GM18520 (cell line): ENCODE measurements around the gene GRB14.
"Not testable (repeated sequence)": the region's sequence is repeated elsewhere in the genome, so short reads cannot be mapped to it uniquely, and the experiment has no call there.

Experiments used
- ATAC-seq: cut with Tn5 transposase; IDR thresholded peaks from one replicate; pipeline ENCODE4 v1.9.1; 2021; ENCODE audit not compliant: unreplicated experiment

The GRB14 gene

GRCh38 chr2:164620873-164621763 lies at the start of gene GRB14:
Gene GRB14, minus strand, starts transcription at chr2:164621482. Its CDS starts 173 bp downstream, at chr2:164621309.
- ATAC-seq: no peak

GRCh38 chr2:164669291-164669690 lies 48.0 kb upstream of the GRB14 start:
- ATAC-seq: no peak

GRCh38 chr2:164667566-164667965 lies 46.3 kb upstream of the GRB14 start:
- ATAC-seq: no peak

DNA sequence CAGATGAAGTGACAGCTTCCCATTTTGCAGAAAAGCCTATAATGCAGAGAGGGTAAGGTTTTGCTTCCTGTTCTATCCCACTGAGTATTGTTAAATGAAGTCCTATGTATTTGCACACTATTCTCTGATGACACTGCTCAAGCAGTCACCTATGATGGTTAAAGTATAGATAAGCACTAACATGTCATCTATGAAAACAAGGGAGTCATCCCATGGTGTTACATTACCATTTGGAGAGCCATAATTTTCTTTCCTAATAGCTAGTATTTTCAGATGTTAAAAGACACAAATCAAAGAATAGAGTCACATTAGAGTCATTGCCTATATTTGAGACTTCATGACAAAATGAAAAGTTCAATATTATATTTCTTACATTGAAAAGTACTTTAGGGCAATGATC lies 42.8 kb upstream of the GRB14 start:
- no peak for ATAC-seq

DNA sequence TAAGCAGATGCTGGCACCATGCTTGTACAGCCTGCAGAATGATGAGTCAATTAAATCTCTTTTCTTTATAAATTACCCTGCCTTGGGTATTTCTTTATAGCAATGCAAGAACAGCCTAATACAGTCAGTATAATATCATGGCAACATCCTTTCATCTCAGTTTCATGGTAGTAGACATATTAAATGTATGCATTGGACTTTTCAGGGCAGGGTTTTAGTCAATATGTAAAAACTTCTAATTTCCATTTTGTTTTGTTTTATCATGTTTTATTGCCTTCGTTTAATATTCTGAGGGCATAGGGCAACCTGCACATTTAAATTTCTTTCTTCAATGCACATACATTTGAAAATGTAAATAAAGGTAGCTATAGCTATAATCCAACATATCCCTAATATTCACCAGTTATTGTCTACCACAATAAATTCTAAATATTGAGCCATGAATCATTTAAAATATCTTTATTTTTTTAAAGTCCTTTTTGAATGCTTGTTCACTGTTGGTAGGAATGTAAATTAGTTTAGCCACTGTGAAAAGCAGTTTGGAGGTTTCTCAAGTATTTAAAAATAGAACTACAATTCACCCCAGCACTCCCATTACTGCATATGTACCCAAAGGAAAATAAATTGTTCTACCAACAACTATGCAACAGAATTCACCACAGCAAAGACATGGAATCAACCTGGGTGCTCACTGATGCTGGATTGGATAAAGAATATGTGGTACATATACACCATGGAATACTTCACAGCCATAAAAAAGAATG lies 41.8 kb upstream of the GRB14 start:
- ATAC-seq: no peak

- no peak for ATAC-seq
These were observed 40.8 kb upstream of the GRB14 start for GRCh38 chr2:164662066-164662465.

DNA sequence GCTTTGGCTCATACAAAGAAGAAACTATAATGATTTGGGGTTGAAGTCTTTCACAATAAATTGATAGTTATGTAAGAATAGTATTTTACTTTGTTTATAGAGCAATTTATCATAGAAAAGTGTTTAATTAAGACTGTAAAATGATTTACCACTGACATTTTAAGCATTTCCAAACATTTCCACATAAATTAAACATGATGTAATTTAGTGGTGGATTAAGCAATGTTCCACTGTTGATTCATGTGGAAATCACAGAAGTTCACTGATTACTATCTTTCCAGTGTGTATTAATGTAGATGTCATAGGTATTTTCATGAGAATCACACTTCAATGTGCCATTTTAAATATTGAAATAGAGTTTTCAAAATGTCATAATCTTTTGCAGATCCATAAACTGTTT lies 40.1 kb upstream of the GRB14 start:
- no peak for ATAC-seq

DNA sequence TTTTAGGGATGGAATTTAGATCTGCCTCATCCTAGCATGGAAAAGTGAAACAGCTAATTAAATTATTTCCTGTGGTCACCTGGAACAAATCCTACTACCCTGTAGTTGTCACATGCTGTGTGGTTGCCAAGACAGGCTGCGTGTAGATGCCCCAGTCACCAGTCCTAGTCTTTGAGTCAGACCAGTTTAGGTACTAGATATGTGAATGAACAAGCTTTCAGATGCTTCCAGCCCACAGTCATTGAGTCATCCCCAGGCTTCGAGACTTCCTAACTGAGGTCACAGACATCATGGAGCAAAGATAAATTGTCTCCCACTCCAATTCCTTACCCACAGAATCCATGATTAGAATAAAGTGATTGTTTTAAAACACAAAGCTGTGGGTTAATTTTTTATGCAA lies 35.8 kb upstream of the GRB14 start:
- ATAC-seq: no peak

- ATAC-seq: no peak
These were observed 34.5 kb upstream of the GRB14 start for GRCh38 chr2:164655750-164656149.

DNA sequence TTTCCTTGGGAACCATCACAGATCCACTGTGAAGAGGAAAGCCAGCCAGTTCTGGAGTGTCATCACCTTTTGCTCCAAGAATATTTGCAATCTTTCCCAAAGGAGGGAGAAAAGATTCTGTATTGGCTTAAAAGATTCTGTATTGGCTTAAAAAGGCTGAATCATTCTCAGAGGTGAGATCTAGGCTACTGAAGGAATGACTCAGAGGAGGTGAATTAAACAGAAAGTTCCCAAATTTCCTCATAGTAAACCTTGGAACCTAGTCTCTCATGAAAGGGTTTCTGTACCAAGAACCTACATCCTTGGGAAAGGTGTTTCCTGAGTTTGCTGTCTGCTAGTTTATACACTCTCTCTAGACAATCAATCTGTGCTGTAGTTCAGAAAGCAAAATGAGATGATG lies 34.1 kb upstream of the GRB14 start:
- ATAC-seq: no peak

GRCh38 chr2:164651361-164651760 lies 30.1 kb upstream of the GRB14 start:
- ATAC-seq: no peak

DNA sequence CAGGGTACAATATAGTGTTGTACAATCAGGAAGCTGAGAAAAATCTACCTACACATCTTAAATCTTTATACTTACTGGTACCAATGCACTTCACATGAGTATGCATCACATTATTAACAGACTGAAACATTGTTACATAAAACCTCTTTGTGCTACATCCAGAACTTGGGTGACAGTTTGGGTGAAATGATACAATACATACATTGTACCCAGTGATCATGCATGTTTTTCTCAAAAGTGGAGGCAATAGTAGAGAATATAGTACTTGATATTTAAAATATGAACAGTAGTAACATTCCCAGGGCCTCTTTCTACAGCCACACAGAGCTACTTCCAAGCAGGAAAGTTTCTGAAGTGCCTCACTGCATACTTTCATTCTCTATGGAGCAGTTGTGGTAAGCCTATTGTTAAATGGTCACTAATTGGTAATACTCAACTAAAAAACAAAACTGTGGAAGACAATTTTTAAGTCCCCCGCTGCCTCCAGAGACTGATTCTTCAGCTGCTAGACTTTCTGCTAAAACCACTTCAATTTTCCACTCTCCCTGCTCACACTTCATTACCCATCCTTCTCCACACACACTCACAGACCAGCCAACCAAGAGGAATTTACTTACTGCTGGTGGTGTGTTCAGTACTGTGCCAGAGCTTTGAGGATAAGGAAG lies 22.9 kb upstream of the GRB14 start:
- no peak for ATAC-seq

GRCh38 chr2:164642946-164643555 lies 21.8 kb upstream of the GRB14 start:
- ATAC-seq: no peak

- no peak for ATAC-seq
These were observed 21.0 kb upstream of the GRB14 start for GRCh38 chr2:164642268-164642667.

DNA sequence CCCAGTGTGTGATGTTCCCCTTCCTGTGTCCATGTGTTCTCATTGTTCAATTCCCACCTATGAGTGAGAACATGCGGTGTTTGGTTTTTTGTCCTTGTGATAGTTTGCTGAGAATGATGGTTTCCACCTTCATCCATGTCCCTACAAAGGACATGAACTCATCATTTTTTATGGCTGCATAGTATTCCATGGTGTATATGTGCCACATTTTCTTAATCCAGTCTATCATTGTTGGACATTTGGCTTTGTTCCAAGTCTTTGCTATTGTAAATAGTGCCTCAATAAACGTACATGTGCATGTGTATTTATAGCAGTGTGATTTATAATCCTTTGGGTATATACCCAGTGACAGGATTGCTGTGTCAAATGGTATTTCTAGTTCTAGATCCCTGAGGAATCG lies 7.0 kb upstream of the GRB14 start:
- not testable (repeated sequence) for ATAC-seq

- ATAC-seq: no peak
These were observed 4.2 kb upstream of the GRB14 start for GRCh38 chr2:164625378-164625971.

DNA sequence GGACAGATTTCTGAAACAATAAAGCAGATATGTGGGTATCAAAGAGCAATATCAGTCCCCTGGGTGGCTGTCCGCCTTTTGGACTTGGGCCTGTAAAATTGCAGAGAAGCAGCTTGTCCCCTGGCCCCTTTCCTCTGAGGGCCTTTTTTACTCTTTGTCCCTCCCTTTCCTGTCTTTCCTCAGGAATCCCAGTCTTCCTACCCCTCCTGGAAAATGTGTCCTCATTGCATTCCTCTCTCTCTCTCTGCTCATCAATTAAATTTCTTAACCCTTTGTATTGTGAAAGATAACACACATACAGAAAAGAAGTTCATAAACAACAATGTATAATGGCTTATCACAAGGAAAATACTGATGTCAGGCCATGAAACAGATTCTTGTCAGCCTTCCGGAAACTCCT lies 3.0 kb upstream of the GRB14 start:
- no peak for ATAC-seq

- ATAC-seq: no peak
These were observed 1.2 kb upstream of the GRB14 start for GRCh38 chr2:164622338-164623106.

- ATAC-seq: no peak
These were observed 453 bp upstream of the GRB14 start for GRCh38 chr2:164621764-164622105.

DNA sequence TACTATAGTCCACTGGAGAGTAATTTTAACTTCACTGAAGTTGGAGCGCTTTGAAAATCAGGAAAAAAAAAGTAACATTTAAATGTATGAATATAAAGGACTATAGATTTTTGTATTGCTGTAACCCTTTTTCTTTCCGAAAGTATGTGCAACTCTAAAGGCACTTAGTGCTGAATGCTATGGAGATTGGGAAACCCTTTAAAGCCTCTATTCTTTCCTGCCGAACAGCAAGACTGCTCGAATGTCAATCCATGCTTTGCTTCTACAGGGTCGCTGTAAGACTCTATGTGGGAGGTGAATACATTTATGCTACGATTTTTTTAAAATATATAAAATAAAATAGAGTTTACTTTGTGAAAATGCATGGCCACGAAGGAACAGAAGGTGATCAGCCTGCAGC lies 825 bp downstream of the GRB14 start:
- no peak for ATAC-seq
